ENCODE data around the gene GP1BA. TPM values are rescaled to one million over a fixed set of nuclear protein-coding genes. Genes with fewer than 3 reads are reported as not detected.

GP1BA gene
- total and polyA plus RNA-seq, 2 experiments from 2014 or later = not detected

DNA sequence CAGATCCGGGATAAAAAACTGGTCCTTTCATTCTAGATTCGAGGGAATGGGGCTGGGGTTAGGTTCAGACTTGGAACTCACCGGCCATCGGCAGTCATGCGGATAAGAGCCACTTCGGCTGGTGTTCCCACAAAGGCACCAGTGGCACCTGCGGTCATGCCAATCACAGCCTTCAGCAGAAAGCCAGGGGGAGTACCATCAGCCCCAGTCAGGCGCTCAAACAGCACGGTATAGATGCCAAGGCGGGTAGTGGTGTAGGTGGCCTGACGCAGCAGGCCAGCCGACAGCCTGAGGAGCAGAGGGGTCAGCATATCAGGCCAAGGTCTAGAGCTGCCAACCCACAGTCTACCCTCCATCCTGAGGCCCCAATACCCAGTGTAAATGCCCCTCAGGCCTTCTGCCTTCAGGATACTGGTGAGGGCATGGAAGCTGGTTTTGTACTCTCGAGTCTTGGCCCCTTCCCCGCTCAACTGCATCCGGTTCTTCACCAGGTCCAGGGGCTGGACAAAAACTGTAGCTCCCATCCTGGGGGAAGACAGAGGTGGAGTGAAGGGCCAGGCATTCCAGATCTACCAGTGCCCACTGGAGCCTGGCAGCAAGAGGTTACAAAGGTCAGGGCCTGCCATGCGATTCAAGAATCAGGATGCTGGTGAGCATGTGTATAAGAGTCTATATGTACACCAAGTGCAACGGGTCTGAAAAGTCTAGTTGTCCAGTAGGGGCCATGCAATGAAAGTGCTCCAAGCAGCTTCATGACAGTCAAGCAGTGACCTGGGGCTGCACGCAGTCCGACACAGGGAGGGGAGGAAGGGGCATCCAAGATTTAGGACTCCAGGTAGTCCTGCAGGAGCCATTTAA, 6.8 kb downstream of the GP1BA start:
- H3K79me2 ChIP-seq = peaks cover 44% of the 10 kb centered on the region
- H3K27me3 ChIP-seq = no peaks in the 10 kb centered on the region
- no peaks in the 10 kb centered on the region for H4K20me1 ChIP-seq (ENCODE audit: insufficient read depth, poor library complexity, severe bottlenecking)
- H3K9me2 ChIP-seq (replicated peaks; ENCODE audit: insufficient read depth) = no peaks in the 10 kb centered on the region
- TF ChIP-seq EZH2 (IDR thresholded peaks at IDR 0.05; ENCODE audit: borderline replicate concordance) (no peak), EZH2phosphoT487 (IDR thresholded peaks at IDR 0.05; ENCODE audit: low read depth, severe bottlenecking, unreplicated experiment) (no peak)
- TF ChIP-seq, protein P1, sequence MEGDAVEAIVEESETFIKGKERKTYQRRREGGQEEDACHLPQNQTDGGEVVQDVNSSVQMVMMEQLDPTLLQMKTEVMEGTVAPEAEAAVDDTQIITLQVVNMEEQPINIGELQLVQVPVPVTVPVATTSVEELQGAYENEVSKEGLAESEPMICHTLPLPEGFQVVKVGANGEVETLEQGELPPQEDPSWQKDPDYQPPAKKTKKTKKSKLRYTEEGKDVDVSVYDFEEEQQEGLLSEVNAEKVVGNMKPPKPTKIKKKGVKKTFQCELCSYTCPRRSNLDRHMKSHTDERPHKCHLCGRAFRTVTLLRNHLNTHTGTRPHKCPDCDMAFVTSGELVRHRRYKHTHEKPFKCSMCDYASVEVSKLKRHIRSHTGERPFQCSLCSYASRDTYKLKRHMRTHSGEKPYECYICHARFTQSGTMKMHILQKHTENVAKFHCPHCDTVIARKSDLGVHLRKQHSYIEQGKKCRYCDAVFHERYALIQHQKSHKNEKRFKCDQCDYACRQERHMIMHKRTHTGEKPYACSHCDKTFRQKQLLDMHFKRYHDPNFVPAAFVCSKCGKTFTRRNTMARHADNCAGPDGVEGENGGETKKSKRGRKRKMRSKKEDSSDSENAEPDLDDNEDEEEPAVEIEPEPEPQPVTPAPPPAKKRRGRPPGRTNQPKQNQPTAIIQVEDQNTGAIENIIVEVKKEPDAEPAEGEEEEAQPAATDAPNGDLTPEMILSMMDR (IDR thresholded peaks at IDR 0.05; ENCODE audit: poor library complexity) = no peak
- H3K36me3 ChIP-seq (replicated peaks; ENCODE audit: insufficient read depth, low read depth) = no peaks in the 10 kb centered on the region
- peak overlapping the region; percentile 94 for H3K4me2 ChIP-seq
- peak overlapping the region; percentile 63 for H3K4me3 ChIP-seq
- H3K9me3 ChIP-seq (ENCODE audit: low read depth) = no peaks in the 10 kb centered on the region
- no peak for DNase-seq (ENCODE audit: low spot score)
- peak overlapping the region; percentile 95 for H3K27ac ChIP-seq
- peaks cover 23% of the 10 kb centered on the region for H3K4me1 ChIP-seq (ENCODE audit: insufficient read depth)
- H2AFZ ChIP-seq = peak overlapping the region; percentile 26
- 69% methylated on average over 19 of the region's 19 CpGs for WGBS (ENCODE audit: low lambda C conversion rate, missing lambda C conversion rate)

DNA sequence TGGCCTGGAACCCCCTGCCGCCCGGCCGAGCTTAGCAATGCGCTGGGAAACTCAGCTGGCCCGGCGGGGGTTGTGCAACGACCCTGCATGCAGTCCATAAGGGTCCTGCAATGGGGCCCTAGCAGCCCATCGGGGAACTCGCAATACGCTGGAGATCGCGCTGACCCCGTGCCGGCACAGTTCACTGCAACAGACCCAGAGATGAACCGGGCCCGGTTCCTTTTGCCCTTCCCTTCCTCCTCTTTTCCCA, 7.4 kb downstream of the GP1BA start:
- Histone ChIP-seq H3K4me3 (peak overlapping the region; percentile 63), H3K4me1 (ENCODE audit: insufficient read depth) (peaks cover 23% of the 10 kb centered on the region), H4K20me1 (ENCODE audit: insufficient read depth, poor library complexity, severe bottlenecking) (no peaks in the 10 kb centered on the region), H3K27ac (peak overlapping the region; percentile 95), H3K27me3 (no peaks in the 10 kb centered on the region), H3K36me3 (replicated peaks; ENCODE audit: insufficient read depth, low read depth) (no peaks in the 10 kb centered on the region), H3K9me3 (ENCODE audit: low read depth) (no peaks in the 10 kb centered on the region), H2AFZ (peak overlapping the region; percentile 26), H3K9me2 (replicated peaks; ENCODE audit: insufficient read depth) (no peaks in the 10 kb centered on the region), H3K4me2 (peak overlapping the region; percentile 94), H3K79me2 (peaks cover 50% of the 10 kb centered on the region)
- TF ChIP-seq, protein P1 (IDR thresholded peaks at IDR 0.05; ENCODE audit: poor library complexity) = no peak
- TF ChIP-seq EZH2phosphoT487 (IDR thresholded peaks at IDR 0.05; ENCODE audit: low read depth, severe bottlenecking, unreplicated experiment) (no peak), EZH2 (IDR thresholded peaks at IDR 0.05; ENCODE audit: borderline replicate concordance) (no peak)
- DNase-seq (ENCODE audit: low spot score) = no peak
- WGBS (ENCODE audit: low lambda C conversion rate, missing lambda C conversion rate) = 0% methylated on average over 15 of the region's 16 CpGs

DNA sequence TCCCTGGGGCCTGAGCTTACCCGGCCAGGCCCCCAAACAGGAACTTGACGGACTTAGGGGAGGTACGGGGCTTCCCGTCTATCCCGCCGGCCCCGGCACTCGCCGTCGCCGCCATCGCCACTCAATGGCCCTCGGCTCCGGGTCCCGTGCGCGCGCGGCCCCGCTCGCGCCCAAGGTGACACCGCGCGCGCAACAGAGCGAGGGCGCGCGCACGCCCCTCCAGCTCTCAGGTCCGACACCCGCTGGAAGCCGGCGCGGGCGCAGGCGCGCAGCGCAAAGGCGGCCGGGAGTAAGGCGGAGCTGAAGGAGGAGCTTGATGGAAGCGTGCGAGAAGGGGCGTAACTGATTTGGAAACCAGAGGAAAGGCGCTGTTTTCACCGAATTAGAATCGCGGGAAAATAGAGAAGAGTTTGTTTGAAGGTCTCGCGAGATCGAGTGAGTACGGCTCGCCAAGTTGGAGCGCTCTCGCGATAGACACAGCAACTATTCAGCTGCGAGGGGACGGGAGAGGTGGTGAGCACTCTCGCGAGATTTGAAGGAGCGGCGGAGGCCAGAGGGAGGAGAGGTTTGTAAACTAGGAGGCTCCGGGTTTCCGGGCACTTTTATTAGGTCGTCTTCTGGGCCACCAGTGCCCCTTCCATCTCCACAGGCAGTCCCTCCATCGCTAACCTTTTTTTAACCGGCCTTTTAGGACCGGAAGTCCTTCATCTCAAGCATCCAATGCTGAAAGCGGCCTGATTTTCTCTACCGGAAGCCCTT, 7.9 kb downstream of the GP1BA start, which contains the start of the genes RNF167 and SLC25A11:
TSS of gene RNF167 (plus strand) at position 473 of the 759 bp plus-strand sequence. CDS start 642 bp downstream, outside the sequence.
TSS of gene SLC25A11 (minus strand) at position 251 of the 759 bp plus-strand sequence. CDS start at position 115, 136 bp downstream.
- Histone ChIP-seq H3K9me3 (ENCODE audit: low read depth) (no peaks in the 10 kb centered on the region), H3K27me3 (no peaks in the 10 kb centered on the region), H3K4me2 (peak within 1 kb of the TSS; percentile 94), H3K9me2 (replicated peaks; ENCODE audit: insufficient read depth) (no peaks in the 10 kb centered on the region), H2AFZ (peak within 1 kb of the TSS; percentile 37), H3K4me3 (peak within 1 kb of the TSS; percentile 72), H3K79me2 (peaks cover 55% of the 10 kb centered on the region), H3K27ac (peak within 1 kb of the TSS; percentile 95), H3K4me1 (ENCODE audit: insufficient read depth) (peaks cover 24% of the 10 kb centered on the region), H3K36me3 (replicated peaks; ENCODE audit: insufficient read depth, low read depth) (no peaks in the 10 kb centered on the region), H4K20me1 (ENCODE audit: insufficient read depth, poor library complexity, severe bottlenecking) (peaks cover 5% of the 10 kb centered on the region)
- peak; percentile 99 for DNase-seq (ENCODE audit: low spot score)
- WGBS (ENCODE audit: low lambda C conversion rate, missing lambda C conversion rate) = under 1% methylated on average over 65 of the region's 72 CpGs
- TF ChIP-seq, protein P1 (IDR thresholded peaks at IDR 0.05; ENCODE audit: poor library complexity) = no peak
- no peak for TF ChIP-seq EZH2 (IDR thresholded peaks at IDR 0.05; ENCODE audit: borderline replicate concordance)
- TF ChIP-seq EZH2phosphoT487 (IDR thresholded peaks at IDR 0.05; ENCODE audit: low read depth, severe bottlenecking, unreplicated experiment) = no peak

Data from hepatocyte (in vitro differentiated cells).